Thyroid gland (tissue), 4 donors: ENCODE results near the gene ITPKB. TPM values are rescaled to one million over a fixed set of nuclear protein-coding genes. Genes with fewer than 3 reads are reported as not detected.

Experiments used
- DNase-seq, 2 donors: peaks; one replicate each; pipeline ENCODE4 v3.0.0-alpha.2; 2019
- H3K27ac ChIP-seq, 3 donors: fragments of 200-600 bp; sonication (generic); 1 replicate in 2 of 3; 2 replicates in 1 of 3; pipeline ENCODE4 v1.5.1; 2016 to 2019; ENCODE audit warnings: mild to moderate bottlenecking in 1 of 3, moderate library complexity in 1 of 3
- H3K27me3 ChIP-seq: fragments of 200-600 bp; sonication (generic); one replicate; pipeline ENCODE4 v1.5.1; 2019
- H3K36me3 ChIP-seq, 2 donors: fragments of 200-600 bp; sonication (generic); one replicate each; pipeline ENCODE4 v1.5.1; 2016 to 2019
- H3K4me1 ChIP-seq, 2 donors: fragments of 200-600 bp; sonication (generic); one replicate each; pipeline ENCODE4 v1.5.1; 2017 to 2019
- H3K4me3 ChIP-seq, 3 donors: fragments of 200-600 bp; sonication (generic); replicated peaks in 1 of 3; 1 replicate in 2 of 3; 2 replicates in 1 of 3; pipeline ENCODE4 v1.5.1; 2016; ENCODE audit warnings: mild to moderate bottlenecking in 1 of 3
- H3K9me3 ChIP-seq: fragments of 200-600 bp; sonication (generic); one replicate; pipeline ENCODE4 v1.5.1; 2017
- CTCF ChIP-seq, 6 experiments: fragments of 200-600 bp in 3 of 6; fragments of 450-650 bp in 3 of 6; sonication (generic) in 3 of 6; IDR thresholded peaks; one replicate each; pipeline ENCODE4 v1.5.1; 2016 to 2019; ENCODE audit warnings: antibody characterized with exemption in 6 of 6, mild to moderate bottlenecking in 2 of 6, inconsistent platforms in 1 of 6, moderate library complexity in 1 of 6
- POLR2A ChIP-seq, 2 donors: fragments of 450-650 bp; IDR thresholded peaks; one replicate each; pipeline ENCODE4 v1.6.1; 2017; ENCODE audit warnings: antibody characterized with exemption in 2 of 2, mild to moderate bottlenecking in 2 of 2, moderate library complexity in 1 of 2
- WGBS, 2 donors: methylation state at CpG; one replicate each; pipeline ENCODE4 v1.1.5; 2017; 5-methylcytosine and 5-hydroxymethylcytosine counted together
- intact Hi-C: fragments of 100-400 bp; cut with DNase I; formaldehyde crosslinking; loops from one replicate; pipeline ENCODE4 v1.15.1; 2023
- total RNA-seq, 4 donors: library from RNA; depleted of rRNA; stranded (reverse); fragments of >200 nt; gene quantifications; one replicate each; pipeline ENCODE4 v1.2.3, GENCODE V29; 2016

Gene ITPKB
- total RNA-seq, 4 donors from 2014 or later = 19.1 to 24.0 (median 22.2) TPM

GRCh38 chr1:226607268-226607660 lies 131.8 kb downstream of the ITPKB start:
- H3K36me3 ChIP-seq = no peaks in the 10 kb centered on the region
- no peak overlapping the region for H3K27ac ChIP-seq
- TF ChIP-seq CTCF (IDR thresholded peaks at IDR 0.05) (no peak), POLR2A (IDR thresholded peaks at IDR 0.05) (no peak)
- H3K9me3 ChIP-seq = no peaks in the 10 kb centered on the region
- no peak overlapping the region for H3K4me3 ChIP-seq
- H3K27me3 ChIP-seq = no peaks in the 10 kb centered on the region
- 96% methylated on average over 12 of the region's 12 CpGs for WGBS, 2 donors
- peaks cover 4 to 22% of the 10 kb centered on the region in 2 donors for H3K4me1 ChIP-seq
- no peak for DNase-seq
- intact Hi-C loops = loop anchor here (5.0 kb wide), 1 partner anchor 60 kb away; the partner anchor contains the start of gene STUM

- no peaks in the 10 kb centered on the region for H3K36me3 ChIP-seq
- H3K9me3 ChIP-seq = no peaks in the 10 kb centered on the region
- no peak for TF ChIP-seq CTCF (IDR thresholded peaks at IDR 0.05)
- no peak for TF ChIP-seq POLR2A (IDR thresholded peaks at IDR 0.05)
- WGBS, 2 donors = 87 to 92% methylated on average over 9 to 11 of the region's 11 CpGs
- no peak for DNase-seq
- H3K27ac ChIP-seq = no peak overlapping the region
- intact Hi-C loops = loop anchor here (5.0 kb wide), 1 partner anchor 59 kb away; the partner anchor contains the start of gene STUM
- peaks cover 4 to 23% of the 10 kb centered on the region in 2 donors for H3K4me1 ChIP-seq
- no peaks in the 10 kb centered on the region for H3K27me3 ChIP-seq
- H3K4me3 ChIP-seq = no peak overlapping the region
Observed at GRCh38 chr1:226606311-226607267, 132.5 kb downstream of the ITPKB start.

- no peaks in the 10 kb centered on the region for H3K27me3 ChIP-seq
- no peak for DNase-seq
- TF ChIP-seq POLR2A (IDR thresholded peaks at IDR 0.05) = no peak
- intact Hi-C loops = loop anchor here (5.0 kb wide), 1 partner anchor 58 kb away; the partner anchor contains the start of gene STUM
- H3K4me1 ChIP-seq = peaks cover 4 to 23% of the 10 kb centered on the region in 2 donors
- H3K36me3 ChIP-seq = no peaks in the 10 kb centered on the region
- no peaks in the 10 kb centered on the region for H3K9me3 ChIP-seq
- WGBS, 2 donors = 91 to 98% methylated on average over 9 of the region's 9 CpGs
- no peak overlapping the region for H3K4me3 ChIP-seq
- H3K27ac ChIP-seq = no peak overlapping the region
Observed at GRCh38 chr1:226605318-226605950, 133.6 kb downstream of the ITPKB start.

GRCh38 chr1:226604560-226605317 lies 134.3 kb downstream of the ITPKB start:
- no peaks in the 10 kb centered on the region for H3K27me3 ChIP-seq
- peaks cover 4 to 23% of the 10 kb centered on the region in 2 donors for H3K4me1 ChIP-seq
- intact Hi-C loops = loop anchor here (5.0 kb wide), 1 partner anchor 57 kb away; the partner anchor contains the start of gene STUM

More at GRCh38 chr1:226604560-226605317, 134.3 kb downstream of the ITPKB start:
- 84 to 88% methylated on average over 7 to 9 of the region's 9 CpGs for WGBS, 2 donors
- no peaks in the 10 kb centered on the region for H3K9me3 ChIP-seq
- no peak overlapping the region for H3K27ac ChIP-seq
- DNase-seq = no peak
- no peaks in the 10 kb centered on the region for H3K36me3 ChIP-seq
- H3K4me3 ChIP-seq = no peak overlapping the region
- no peak for TF ChIP-seq CTCF (IDR thresholded peaks at IDR 0.05)
- no peak for TF ChIP-seq POLR2A (IDR thresholded peaks at IDR 0.05)
